Measurements from ENCODE around the gene RANBP9. TPM values are rescaled to one million over a fixed set of nuclear protein-coding genes. Genes with fewer than 3 reads are reported as not detected.

The RANBP9 gene
- total RNA-seq, 1 donor from 2014 or later = 41.8 TPM

- DNase-seq (ENCODE audit: low spot score) (no peak), ATAC-seq (no peak)
- intact Hi-C loops (cut with DNase I) = no loop called here
Observed at GRCh38 chr6:13682346-13682745, 29.3 kb downstream of the RANBP9 start.

GRCh38 chr6:13681305-13682061 is 30.2 kb downstream of the RANBP9 start:
- ATAC-seq (no peak), DNase-seq (ENCODE audit: low spot score) (no peak)
- intact Hi-C loops (cut with DNase I) = no loop called here

- DNase-seq (ENCODE audit: low spot score) = no peak
- intact Hi-C loops (cut with DNase I) = no loop called here
- no peak for ATAC-seq
Observed at GRCh38 chr6:13680448-13680968, 31.1 kb downstream of the RANBP9 start.

DNA sequence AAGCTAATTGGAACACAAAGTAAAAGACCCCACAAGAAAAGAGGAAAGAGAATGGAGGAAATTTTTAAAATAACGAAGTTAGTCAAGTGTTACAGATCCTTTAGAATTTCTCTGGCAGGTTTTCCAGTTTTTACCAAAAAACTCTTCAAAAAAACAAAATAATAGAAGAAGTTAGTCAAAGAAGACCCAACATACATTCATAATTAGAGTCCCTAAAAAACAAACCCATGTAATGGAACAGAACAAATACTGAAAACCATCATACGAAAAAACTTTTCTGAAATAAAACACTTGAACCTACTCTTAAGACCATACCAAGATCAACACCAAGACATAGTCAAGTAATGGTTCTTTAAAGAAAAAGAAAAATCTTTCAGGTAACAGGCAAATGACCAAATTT is 31.6 kb downstream of the RANBP9 start:
- no peak for DNase-seq (ENCODE audit: low spot score)
- no peak for ATAC-seq
- intact Hi-C loops (cut with DNase I) = no loop called here

- intact Hi-C loops (cut with DNase I) = no loop called here
- ATAC-seq (no peak), DNase-seq (ENCODE audit: low spot score) (no peak)
Observed at GRCh38 chr6:13678255-13678983, 33.2 kb downstream of the RANBP9 start.

- ATAC-seq (no peak), DNase-seq (ENCODE audit: low spot score) (no peak)
- intact Hi-C loops (cut with DNase I) = no loop called here
Observed at GRCh38 chr6:13677878-13678254, 33.8 kb downstream of the RANBP9 start.

GRCh38 chr6:13676551-13677156 is 35.0 kb downstream of the RANBP9 start:
- DNase-seq (ENCODE audit: low spot score) = no peak
- intact Hi-C loops (cut with DNase I) = no loop called here
- ATAC-seq = no peak

DNA sequence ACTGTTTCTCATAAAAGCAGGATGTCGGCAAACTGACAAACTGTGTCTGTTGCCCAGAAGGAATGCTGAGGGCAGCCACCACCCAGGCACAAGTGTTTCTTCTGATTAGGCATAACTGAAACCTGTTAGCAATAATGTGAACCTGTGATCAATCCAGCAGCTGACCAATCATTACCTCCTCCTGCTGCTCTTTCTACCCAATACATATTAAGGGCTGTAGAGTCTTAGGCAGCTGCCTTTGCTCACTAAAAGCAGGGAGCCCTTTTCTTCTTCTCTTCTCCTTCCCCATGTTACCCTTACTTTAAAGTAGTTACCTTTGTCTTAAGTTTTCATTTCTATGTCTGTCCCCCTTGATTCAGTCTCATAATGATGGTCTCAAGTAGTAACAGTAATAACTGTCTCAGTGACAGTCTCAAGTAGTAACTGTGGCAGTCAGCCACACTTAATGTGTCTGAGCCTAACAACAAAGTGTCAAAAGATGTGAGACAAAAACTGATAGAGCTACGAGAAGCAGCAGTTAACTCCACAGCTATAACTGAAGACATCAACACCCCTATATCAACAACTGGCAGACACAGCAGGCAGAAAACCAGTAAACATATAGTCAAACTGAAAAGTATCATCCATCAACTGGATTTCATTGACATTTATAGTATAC is 37.0 kb downstream of the RANBP9 start:
- no peak for DNase-seq (ENCODE audit: low spot score)
- intact Hi-C loops (cut with DNase I) = no loop called here
- no peak for ATAC-seq

GRCh38 chr6:13673825-13674444 is 37.7 kb downstream of the RANBP9 start:
- intact Hi-C loops (cut with DNase I) = no loop called here
- no peak for DNase-seq (ENCODE audit: low spot score)
- ATAC-seq = no peak

DNA sequence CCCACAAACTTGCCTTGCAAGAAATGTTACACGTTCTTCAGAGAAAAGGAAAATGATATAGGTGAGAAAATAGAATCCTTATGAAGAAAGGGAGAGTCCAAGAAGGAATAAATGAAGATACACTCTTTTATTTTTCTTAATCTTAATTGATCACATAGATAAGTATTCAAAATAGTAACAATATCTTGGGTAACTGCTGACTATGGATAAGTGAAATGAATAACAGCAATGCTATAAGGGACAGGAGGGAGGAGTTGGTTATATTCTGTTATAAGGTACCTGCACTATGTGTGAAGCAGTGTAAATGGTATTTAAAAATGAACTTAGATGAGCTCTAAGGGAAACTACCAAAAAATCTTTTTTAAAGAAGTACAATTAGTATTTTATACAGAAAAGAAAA is 38.3 kb downstream of the RANBP9 start:
- DNase-seq (ENCODE audit: low spot score) = no peak
- ATAC-seq = no peak
- intact Hi-C loops (cut with DNase I) = no loop called here

GRCh38 chr6:13672904-13673303 is 38.7 kb downstream of the RANBP9 start:
- DNase-seq (ENCODE audit: low spot score) = no peak
- ATAC-seq = no peak
- intact Hi-C loops (cut with DNase I) = no loop called here

DNA sequence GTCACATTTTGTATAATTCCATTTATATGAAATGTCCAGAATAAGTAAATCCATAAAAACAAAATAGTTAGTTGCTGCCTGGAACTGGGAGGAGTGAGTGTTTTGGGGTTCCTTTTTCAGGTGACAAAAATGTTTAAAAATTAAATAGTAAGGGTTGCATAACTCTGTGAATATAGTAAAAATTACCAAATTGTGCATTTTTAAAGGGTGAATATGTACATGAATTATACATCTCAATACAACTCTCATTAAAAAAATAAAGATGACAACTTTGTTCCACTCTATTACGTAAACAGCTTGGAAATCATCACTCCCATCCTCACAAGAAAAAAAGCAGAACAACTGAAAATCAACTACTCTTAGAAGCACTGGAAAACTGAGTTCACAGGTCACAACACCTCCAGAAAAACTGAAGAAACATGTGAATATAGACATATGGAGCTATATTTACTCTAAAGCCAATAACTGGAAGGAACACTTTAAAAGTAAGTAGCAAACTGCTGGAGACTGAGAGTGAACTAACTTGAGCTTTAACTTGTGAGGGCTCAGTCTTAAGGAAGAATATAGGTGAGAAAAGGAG is 40.0 kb downstream of the RANBP9 start:
- DNase-seq (ENCODE audit: low spot score) (no peak), ATAC-seq (no peak)
- intact Hi-C loops (cut with DNase I) = no loop called here

DNA sequence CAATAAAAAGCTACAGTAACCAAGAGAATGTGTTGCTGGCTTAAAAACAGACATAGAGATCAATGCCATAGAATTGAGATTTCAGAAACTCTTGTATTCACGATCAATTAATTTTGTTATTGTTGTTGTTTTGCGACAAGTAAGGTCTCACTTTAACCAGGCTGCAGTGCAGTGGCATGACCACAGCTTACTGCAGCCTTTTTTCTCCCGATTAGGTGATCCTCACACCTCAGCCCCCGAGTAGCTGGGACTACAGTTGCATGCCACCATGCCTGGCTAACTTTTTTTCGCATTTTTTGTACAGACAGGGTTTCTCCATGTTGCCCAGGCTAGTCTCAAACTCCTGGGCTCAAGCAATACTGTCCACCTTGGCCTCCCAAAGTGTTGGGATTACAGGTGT is 42.2 kb downstream of the RANBP9 start:
- intact Hi-C loops (cut with DNase I) = no loop called here
- ATAC-seq = no peak
- DNase-seq (ENCODE audit: low spot score) = no peak

DNA sequence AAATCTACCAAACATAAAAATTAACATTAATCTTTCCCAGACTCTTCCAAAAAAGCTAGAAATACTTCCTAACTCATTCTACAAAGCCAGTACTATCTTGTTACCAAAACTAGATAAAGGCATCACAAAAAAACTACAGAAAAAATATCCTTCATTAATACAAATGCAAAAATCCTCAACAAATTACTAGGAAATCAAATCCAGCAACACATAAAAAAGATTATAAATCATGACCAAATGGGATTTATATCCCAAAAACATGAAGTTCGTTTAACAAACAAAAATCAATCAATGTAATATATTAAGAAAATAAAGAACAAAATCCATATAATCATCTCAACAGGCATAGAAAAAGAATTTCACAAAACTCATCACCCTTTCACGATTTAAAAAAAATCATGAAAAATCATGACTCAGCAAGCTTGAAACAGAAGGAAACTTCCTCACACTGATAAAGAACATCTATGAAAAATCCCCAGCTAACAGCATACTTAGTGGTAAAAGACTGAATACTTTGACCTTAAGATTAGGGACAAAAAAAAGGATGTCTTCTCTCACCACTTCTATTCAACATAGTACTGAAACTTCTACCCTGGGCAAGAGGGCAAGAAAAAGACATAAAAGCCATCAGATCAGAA is 43.2 kb downstream of the RANBP9 start:
- DNase-seq (ENCODE audit: low spot score) = no peak
- ATAC-seq = no peak
- intact Hi-C loops (cut with DNase I) = no loop called here

- intact Hi-C loops (cut with DNase I) = no loop called here
- DNase-seq (ENCODE audit: low spot score) (no peak), ATAC-seq (no peak)
Observed at GRCh38 chr6:13667655-13668054, 44.0 kb downstream of the RANBP9 start.

- intact Hi-C loops (cut with DNase I) = no loop called here
- ATAC-seq (no peak), DNase-seq (ENCODE audit: low spot score) (no peak)
Observed at GRCh38 chr6:13666194-13667105, 45.2 kb downstream of the RANBP9 start.

DNA sequence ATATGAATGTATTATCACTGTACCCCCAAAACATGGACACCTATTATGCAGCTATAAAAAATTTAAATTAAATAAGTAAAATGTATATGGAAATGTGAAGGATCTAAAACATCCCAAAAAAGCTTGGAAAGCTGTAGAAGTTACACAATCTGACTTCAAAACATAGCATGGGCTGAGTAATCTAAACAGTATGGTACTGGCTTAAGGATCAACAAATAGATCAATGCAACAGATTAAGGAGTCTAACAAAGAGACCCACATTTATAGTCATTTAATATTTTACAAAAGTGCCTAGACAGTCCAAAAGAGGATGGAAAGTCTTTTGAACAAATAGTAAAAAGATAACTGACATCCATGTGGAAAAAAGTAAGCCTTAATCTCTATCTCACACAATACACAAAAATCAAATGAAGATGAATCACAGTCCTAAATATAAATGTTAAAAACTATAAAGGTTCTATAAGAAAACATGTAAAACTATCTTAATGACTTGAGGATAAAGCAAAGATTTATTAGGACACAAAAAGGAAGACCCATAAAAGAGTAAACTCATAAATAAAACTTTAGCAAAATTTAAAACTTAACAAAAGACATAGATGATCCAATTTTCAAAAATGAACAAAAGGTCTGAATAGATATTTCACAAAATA is 46.8 kb downstream of the RANBP9 start:
- DNase-seq (ENCODE audit: low spot score) = no peak
- intact Hi-C loops (cut with DNase I) = no loop called here
- no peak for ATAC-seq

All from sciatic nerve (tissue), 2 donors.